H1 (cell line): Measurements from ENCODE around the gene UBAP1. TPM values are rescaled to one million over a fixed set of nuclear protein-coding genes. Genes with fewer than 3 reads are reported as not detected.
A peak's percentile ranks its signal among the peaks of the same experiment; 100 is the strongest.

ENCODE experiments used
- CTCF ChIA-PET: fragments of 300-600 bp; sonication (Branson Sonifier 250); formaldehyde crosslinking; loops from one replicate; lab custom pipeline; 2021; ENCODE audit not compliant: partially characterized antibody; lab: Charles Lee
- POLR2A ChIA-PET: fragments of 300-600 bp; sonication (Branson Sonifier 250); formaldehyde crosslinking; loops from one replicate; lab custom pipeline; 2021; ENCODE audit warnings: inconsistent platforms; ENCODE audit not compliant: partially characterized antibody; lab: Charles Lee
- DNase-seq, 2 experiments: peaks; one replicate each; pipeline versions ENCODE4 v3.0.0 to v3.0.0-alpha.2; 2010 to 2022; ENCODE audit warnings: low spot score in 2 of 2, low read depth in 1 of 2, mixed read lengths in 1 of 2
- FAIRE-seq: peaks from 2 replicates; lab custom pipeline; 2011; peaks lifted over from hg19 to GRCh38; lab: Jason Lieb, UNC
- H2AFZ ChIP-seq: 2 replicates; pipeline ENCODE4 v1.8.1; 2012; ENCODE audit warnings: low read length, inconsistent platforms
- H2AK5ac ChIP-seq: 2 replicates; pipeline ENCODE4 v1.6.1; 2013; ENCODE audit warnings: low read depth, low read length
- H2BK120ac ChIP-seq: replicated peaks from 2 replicates; pipeline ENCODE3; 2013; ENCODE audit warnings: low read depth, low read length, inconsistent platforms
- H2BK12ac ChIP-seq: 2 replicates; pipeline ENCODE4 v1.6.1; 2013; ENCODE audit warnings: low read depth, low read length
- H2BK15ac ChIP-seq: 2 replicates; pipeline ENCODE4 v1.6.1; 2013; ENCODE audit warnings: low read length
- H2BK20ac ChIP-seq: 2 replicates; pipeline ENCODE4 v1.6.1; 2013; ENCODE audit warnings: low read length
- H2BK5ac ChIP-seq: 2 replicates; pipeline ENCODE4 v1.6.1; 2013; ENCODE audit warnings: low read depth, low read length
- H3K14ac ChIP-seq: 2 replicates; pipeline ENCODE4 v1.6.1; 2013; ENCODE audit warnings: inconsistent platforms; ENCODE audit not compliant: insufficient read length
- H3K18ac ChIP-seq: 2 replicates; pipeline ENCODE4 v1.6.1; 2013; ENCODE audit warnings: low read length; ENCODE audit errors: extremely low read depth
- H3K23ac ChIP-seq: 2 replicates; pipeline ENCODE4 v1.6.1; 2013; ENCODE audit warnings: inconsistent platforms; ENCODE audit not compliant: insufficient read length
- H3K23me2 ChIP-seq: 2 replicates; pipeline ENCODE4 v1.6.1; 2013; ENCODE audit warnings: low read depth, low read length
- H3K27ac ChIP-seq: 2 replicates; pipeline ENCODE4 v1.6.1; 2011; ENCODE audit warnings: low read depth, low read length, inconsistent platforms
- H3K27me3 ChIP-seq, 4 experiments: replicated peaks in 1 of 4; 1 replicate in 1 of 4; 2 replicates in 3 of 4; pipeline versions ENCODE4 v1.6.1 to v1.8.1; 2011 to 2013; ENCODE audit warnings: low read length in 3 of 4, mild to moderate bottlenecking in 3 of 4, inconsistent platforms in 2 of 4, mixed read lengths in 2 of 4, moderate library complexity in 1 of 4; ENCODE audit not compliant: control insufficient read depth in 3 of 4, insufficient read depth in 3 of 4; ENCODE audit errors: extremely low read depth in 1 of 4
- H3K36me3 ChIP-seq, 4 experiments: 2 replicates each; pipeline versions ENCODE4 v1.6.1 to v1.8.1; 2011 to 2013; ENCODE audit warnings: mild to moderate bottlenecking in 4 of 4, low read length in 3 of 4, moderate library complexity in 2 of 4, control low read depth in 1 of 4, inconsistent platforms in 1 of 4; ENCODE audit not compliant: insufficient read depth in 4 of 4, control insufficient read depth in 2 of 4
- H3K4ac ChIP-seq: replicated peaks from 2 replicates; pipeline ENCODE3; 2013; ENCODE audit warnings: low read length, low read depth, mixed read lengths, inconsistent platforms; ENCODE audit not compliant: insufficient read length
- H3K4me1 ChIP-seq, 4 experiments: replicated peaks in 1 of 4; 1 replicate in 1 of 4; 2 replicates in 3 of 4; pipeline versions ENCODE4 v1.6.1 to v1.8.1; 2011 to 2013; ENCODE audit warnings: low read length in 3 of 4, inconsistent platforms in 2 of 4, mixed read lengths in 1 of 4; ENCODE audit not compliant: insufficient read depth in 4 of 4, control insufficient read depth in 3 of 4
- H3K4me2 ChIP-seq, 2 experiments: 2 replicates each; pipeline versions ENCODE4 v1.6.1 to v1.8.1; 2011 to 2013; ENCODE audit warnings: low read depth in 2 of 2, low read length in 2 of 2, control low read depth in 1 of 2, inconsistent platforms in 1 of 2, mild to moderate bottlenecking in 1 of 2; ENCODE audit not compliant: insufficient read depth in 1 of 2
- H3K4me3 ChIP-seq, 4 experiments: fragments of 200-600, 300-600 bp in 1 of 4; sonication (generic), shearing (Covaris generic), sonication (Bioruptor Twin) in 1 of 4; 2 replicates each; pipeline versions ENCODE4 v1.5.1 to v1.8.1; 2011 to 2016; ENCODE audit warnings: low read length in 4 of 4, low read depth in 3 of 4, control low read depth in 2 of 4, inconsistent platforms in 2 of 4, mild to moderate bottlenecking in 2 of 4, mixed read lengths in 1 of 4, moderate library complexity in 1 of 4; ENCODE audit not compliant: insufficient read depth in 2 of 4; ENCODE audit errors: extremely low read depth in 1 of 4
- H3K56ac ChIP-seq: replicated peaks from 2 replicates; pipeline ENCODE3; 2013; ENCODE audit warnings: low read depth, mild to moderate bottlenecking, mixed read lengths, low read length, inconsistent platforms; ENCODE audit not compliant: insufficient read length
- H3K79me1 ChIP-seq: 2 replicates; pipeline ENCODE4 v1.6.1; 2013; ENCODE audit warnings: low read depth, low read length, control low read depth
- H3K79me2 ChIP-seq, 2 experiments: 2 replicates each; pipeline versions ENCODE4 v1.6.1 to v1.8.1; 2012 to 2013; ENCODE audit warnings: low read length in 2 of 2, mild to moderate bottlenecking in 2 of 2, inconsistent platforms in 1 of 2; ENCODE audit not compliant: insufficient read depth in 2 of 2, control insufficient read depth in 1 of 2
- H3K9ac ChIP-seq, 4 experiments: replicated peaks in 1 of 4; 1 replicate in 1 of 4; 2 replicates in 3 of 4; pipeline versions ENCODE4 v1.6.1 to v1.8.1; 2011 to 2013; ENCODE audit warnings: low read depth in 3 of 4, low read length in 3 of 4, control low read depth in 2 of 4, mild to moderate bottlenecking in 2 of 4, moderate library complexity in 2 of 4, inconsistent platforms in 1 of 4; ENCODE audit errors: extremely low read depth in 1 of 4
- H3K9me3 ChIP-seq, 2 experiments: 2 replicates each; pipeline versions ENCODE4 v1.6.1 to v1.8.1; 2012 to 2013; ENCODE audit warnings: mild to moderate bottlenecking in 2 of 2, moderate library complexity in 2 of 2, control low read depth in 1 of 2, inconsistent platforms in 1 of 2, low read depth in 1 of 2, low read length in 1 of 2, mixed read lengths in 1 of 2; ENCODE audit not compliant: insufficient read depth in 2 of 2
- H4K20me1 ChIP-seq, 2 experiments: replicated peaks in 1 of 2; 2 replicates each; pipeline versions ENCODE3 to v1.8.1; 2011 to 2013; ENCODE audit warnings: inconsistent platforms in 2 of 2, low read length in 2 of 2, mild to moderate bottlenecking in 1 of 2; ENCODE audit not compliant: insufficient read depth in 2 of 2, control insufficient read depth in 1 of 2
- H4K5ac ChIP-seq: 2 replicates; pipeline ENCODE4 v1.6.1; 2013; ENCODE audit warnings: low read length, low read depth, mixed read lengths, inconsistent platforms; ENCODE audit not compliant: insufficient read length
- H4K8ac ChIP-seq: 2 replicates; pipeline ENCODE4 v1.8.0; 2013; ENCODE audit warnings: mild to moderate bottlenecking, moderate library complexity, low read length, inconsistent platforms; ENCODE audit not compliant: insufficient read depth; ENCODE audit errors: extremely low read depth
- H4K91ac ChIP-seq: replicated peaks from 2 replicates; pipeline ENCODE3; 2013; ENCODE audit warnings: low read length, mixed read lengths, inconsistent platforms; ENCODE audit not compliant: insufficient read length
- CTCF ChIP-seq, 3 experiments: IDR thresholded peaks; 1 replicate in 2 of 3; 2 replicates in 1 of 3; pipeline versions ENCODE4 v1.5.1 to v1.6.1; 2011; ENCODE audit warnings: low read length in 3 of 3, mild to moderate bottlenecking in 3 of 3, inconsistent platforms in 2 of 3, low read depth in 1 of 3, moderate library complexity in 1 of 3; ENCODE audit not compliant: insufficient read depth in 1 of 3; ENCODE audit errors: control extremely low read depth in 1 of 3
- GTF2F1 ChIP-seq: IDR thresholded peaks from 2 replicates; pipeline ENCODE4 v1.6.1; 2012; ENCODE audit warnings: low read depth, low read length, improper control_type of control experiment, borderline replicate concordance
- RAD21 ChIP-seq, 2 experiments: IDR thresholded peaks in 1 of 2; conservative IDR thresholded peaks in 1 of 2; 2 replicates each; pipeline ENCODE4 v1.6.1; 2011; ENCODE audit warnings: low read depth in 2 of 2, low read length in 2 of 2, improper control_type of control experiment in 1 of 2, inconsistent platforms in 1 of 2, mild to moderate bottlenecking in 1 of 2, moderate library complexity in 1 of 2
- SIN3A ChIP-seq, 2 experiments: IDR thresholded peaks in 1 of 2; conservative IDR thresholded peaks in 1 of 2; 2 replicates each; pipeline ENCODE4 v1.6.1; 2011 to 2012; ENCODE audit warnings: low read length in 2 of 2, improper control_type of control experiment in 1 of 2, low read depth in 1 of 2, mild to moderate bottlenecking in 1 of 2
- ZNF274 ChIP-seq: IDR thresholded peaks from 2 replicates; pipeline ENCODE4 v1.7.0; 2012; ENCODE audit warnings: low read length, borderline replicate concordance; ENCODE audit errors: extremely low read depth
- WGBS, 2 experiments: shearing (Covaris generic) in 1 of 2; methylation state at CpG; one replicate each; pipeline versions ENCODE4 v1.1.6 to v1.1.7; 2013 to 2015; ENCODE audit warnings: low lambda C conversion rate in 2 of 2, mixed read lengths in 2 of 2, inconsistent platforms in 1 of 2, low coverage in 1 of 2, missing lambda C conversion rate in 1 of 2; ENCODE audit not compliant: insufficient replicate concordance in 2 of 2, insufficient coverage in 1 of 2, insufficient read length in 1 of 2; ENCODE audit errors: extremely low coverage in 1 of 2, missing lambda C conversion rate in 1 of 2; 5-methylcytosine and 5-hydroxymethylcytosine counted together
- polyA plus RNA-seq, 7 experiments: library from polyadenylated mRNA; depleted of rRNA in 3 of 7; stranded (reverse) in 5 of 7; unstranded in 2 of 7; fragments of >200 nt in 5 of 7; fragments of 200-250 nt in 2 of 7; gene quantifications; 1 replicate in 5 of 7; 2 replicates in 1 of 7; 4 replicates in 1 of 7; pipeline versions ENCODE4 v1.2.1 to v1.2.3, GENCODE V29; 2011 to 2013; ENCODE audit warnings: missing spikeins in 2 of 7, mixed read lengths in 2 of 7
- total RNA-seq: library from RNA; stranded (reverse); fragmentation: NEBNext Ultra II Directional; extraction: Animal tissue kit (Norgen Biotek cat#: 25700); gene quantifications from 2 replicates; pipeline ENCODE4 v1.2.1, GENCODE V29; 2021

Gene UBAP1
- total and polyA plus RNA-seq, 2 of the 8 experiments (the other 6 are each of a cell fraction or from before 2014, with no cell fraction given), result 31.3 to 31.4 TPM

- H3K4me1 ChIP-seq, result no peaks in the 10 kb centered on the region
- H4K8ac ChIP-seq, result no peak overlapping the region
- H3K79me1 ChIP-seq, result no peaks in the 10 kb centered on the region
- no peaks in the 10 kb centered on the region for H3K36me3 ChIP-seq
- no peaks in the 10 kb centered on the region for H4K20me1 ChIP-seq
- ChIA-PET POLR2A (interaction anchor here (1.0 kb wide), 1 partner anchor 12 kb away, joined by 5 read pairs; no protein-coding TSS in a partner anchor), CTCF (interaction anchor here (0.6 to 1.8 kb wide), 9 partner anchors 9 to 328 kb away, joined by 3 to 11 read pairs (median 3); no protein-coding TSS in a partner anchor)
- no peaks in the 10 kb centered on the region for H3K23me2 ChIP-seq
- no peak overlapping the region for H3K14ac ChIP-seq
- H3K4me2 ChIP-seq, result no peak overlapping the region
- H4K5ac ChIP-seq, result no peak overlapping the region
- H2AK5ac ChIP-seq, result no peak overlapping the region
- H3K4me3 ChIP-seq, result no peak overlapping the region
- FAIRE-seq, result no peak
- H3K56ac ChIP-seq, result no peak overlapping the region
- H3K9ac ChIP-seq, result no peak overlapping the region
- 80% methylated on average over 5 of the region's 5 CpGs; no CpG with 5 or more reads in 1 of the 2 experiments for WGBS, 2 experiments
- no peak overlapping the region for H3K4ac ChIP-seq
- H3K9me3 ChIP-seq, result peaks cover 3 to 6% of the 10 kb centered on the region in 2 experiments; a peak in 1 of 4 replicates
- H2BK15ac ChIP-seq, result no peak overlapping the region
- H3K27ac ChIP-seq, result no peak overlapping the region
- H2BK5ac ChIP-seq, result no peak overlapping the region
- TF ChIP-seq RAD21 (IDR thresholded peaks at IDR 0.05 in 1 of 2, conservative IDR thresholded peaks at IDR 0.05 in 1 of 2; ENCODE audit: low read depth in 2 of 2, low read length in 2 of 2) (peak in 1 of 2 experiments; percentile 34; a peak in 2 of 4 replicates), SIN3A (conservative IDR thresholded peaks at IDR 0.05 in 1 of 2, IDR thresholded peaks at IDR 0.05 in 1 of 2; ENCODE audit: low read depth in 1 of 2, low read length in 2 of 2) (no peak), ZNF274 (no peak), GTF2F1 (no peak), CTCF (IDR thresholded peaks at IDR 0.05; ENCODE audit: control extremely low read depth in 1 of 3, insufficient read depth in 1 of 3, low read depth in 1 of 3, low read length in 3 of 3) (peak; percentile 9 to 24 (median 19); a peak in 3 of 4 replicates)
- H3K79me2 ChIP-seq, result no peaks in the 10 kb centered on the region
- no peak overlapping the region for H2BK12ac ChIP-seq
- no peaks in the 10 kb centered on the region for H3K27me3 ChIP-seq
- no peak overlapping the region for H2AFZ ChIP-seq
- H3K18ac ChIP-seq, result no peak overlapping the region
- H2BK120ac ChIP-seq, result no peak overlapping the region
- no peak overlapping the region for H4K91ac ChIP-seq
- no peak overlapping the region for H2BK20ac ChIP-seq
- DNase-seq, result no peak
- no peak overlapping the region for H3K23ac ChIP-seq
These were observed 39.2 kb upstream of the UBAP1 start for GRCh38 chr9:34139477-34140146.
